OCI-LY3 (cell line): ENCODE measurements around the gene NOL6.
"Not testable (repeated sequence)": the region's sequence is repeated elsewhere in the genome, so short reads cannot be mapped to it uniquely, and the experiment has no call there.

Source experiments
- H2AFZ ChIP-seq: fragments of 200-600, 300-600 bp; shearing (Covaris generic); 2 replicates; pipeline ENCODE4 v1.6.0; 2014; ENCODE audit warnings: antibody characterized with exemption, low read depth, low read length
- H3K27ac ChIP-seq: fragments of 200-600, 300-600 bp; sonication (generic); 2 replicates; pipeline ENCODE4 v1.5.1; 2014; ENCODE audit warnings: mild to moderate bottlenecking, low read length, moderate library complexity, mixed read lengths
- H3K27me3 ChIP-seq: fragments of 200-600, 300-600 bp; sonication (generic); 2 replicates; pipeline ENCODE4 v1.6.1; 2014; ENCODE audit warnings: low read depth, low read length, mixed read lengths
- H3K36me3 ChIP-seq: fragments of 200-600, 300-600 bp; sonication (generic); replicated peaks from 2 replicates; pipeline ENCODE3; 2014; ENCODE audit warnings: low read depth, low read length, mixed read lengths
- H3K4me1 ChIP-seq: fragments of 300-600, 200-600 bp; sonication (generic); 2 replicates; pipeline ENCODE4 v1.6.1; 2014; ENCODE audit warnings: low read length, mixed read lengths
- H3K4me2 ChIP-seq: fragments of 200-600, 300-600 bp; sonication (generic); 2 replicates; pipeline ENCODE4 v1.6.1; 2014; ENCODE audit warnings: low read length, mixed read lengths
- H3K4me3 ChIP-seq: fragments of 300-600, 200-600 bp; sonication (generic); 2 replicates; pipeline ENCODE4 v1.5.1; 2014; ENCODE audit warnings: antibody characterized with exemption, mild to moderate bottlenecking, low read length, moderate library complexity
- H3K79me2 ChIP-seq: fragments of 300-600, 200-600 bp; shearing (Covaris generic); 2 replicates; pipeline ENCODE4 v1.6.1; 2014; ENCODE audit warnings: mild to moderate bottlenecking, low read length, mixed read lengths
- H3K9ac ChIP-seq: fragments of 300-600, 200-600 bp; shearing (Covaris generic); 2 replicates; pipeline ENCODE4 v1.6.0; 2014; ENCODE audit warnings: mild to moderate bottlenecking, low read length, moderate library complexity
- H3K9me3 ChIP-seq: fragments of 200-600, 300-600 bp; shearing (Covaris generic); 2 replicates; pipeline ENCODE4 v1.6.1; 2014; ENCODE audit warnings: low read length, mixed read lengths; ENCODE audit not compliant: insufficient read depth
- H4K20me1 ChIP-seq: fragments of 200-600, 300-600 bp; sonication (generic); 2 replicates; pipeline ENCODE4 v1.6.1; 2016; ENCODE audit warnings: low read length, mixed read lengths; ENCODE audit not compliant: insufficient read depth
- CTCF ChIP-seq: fragments of 200-600, 300-600 bp; sonication (generic); IDR thresholded peaks from 2 replicates; pipeline ENCODE4 v1.5.1; 2014; ENCODE audit warnings: antibody characterized with exemption, low read length, low read depth
- EZH2phosphoT487 ChIP-seq: fragments of 200-600 bp; shearing (Covaris generic); IDR thresholded peaks from 2 replicates; pipeline ENCODE4 v1.6.1; 2018; ENCODE audit warnings: antibody characterized with exemption, mixed run types, low read depth

The NOL6 gene

GRCh38 chr9:33473643-33474352, at the start of gene NOL6:
NOL6 (minus strand) TSS chr9:33473924; CDS start chr9:33473842, 82 bp downstream.
- no peak for TF ChIP-seq CTCF
- TF ChIP-seq EZH2phosphoT487, result no peak
- peak within 1 kb of the TSS; percentile 78; the same call in 1 of the 2 replicates for H2AFZ ChIP-seq
- H3K79me2 ChIP-seq, result peaks cover 30% of the 10 kb centered on the region
- peaks cover 23% of the 10 kb centered on the region for H3K36me3 ChIP-seq
- no peaks in the 10 kb centered on the region for H4K20me1 ChIP-seq
- peak within 1 kb of the TSS; percentile 94 for H3K4me3 ChIP-seq
- peaks cover 14% of the 10 kb centered on the region for H3K4me1 ChIP-seq
- peak within 1 kb of the TSS; percentile 2; the same call in 1 of the 2 replicates for H3K27ac ChIP-seq
- peak within 1 kb of the TSS; percentile 84 for H3K9ac ChIP-seq
- peak within 1 kb of the TSS; percentile 81 for H3K4me2 ChIP-seq
- H3K9me3 ChIP-seq, result no peaks in the 10 kb centered on the region
- no peaks in the 10 kb centered on the region for H3K27me3 ChIP-seq

- not testable (repeated sequence) for H2AFZ ChIP-seq, H3K36me3 ChIP-seq, H3K9ac ChIP-seq, H3K27ac ChIP-seq, H3K9me3 ChIP-seq, H4K20me1 ChIP-seq, H3K27me3 ChIP-seq, H3K4me1 ChIP-seq, H3K4me3 ChIP-seq, H3K4me2 ChIP-seq, H3K79me2 ChIP-seq
Measured at GRCh38 chr9:33521861-33522260, 48.1 kb upstream of the NOL6 start.

GRCh38 chr9:33517934-33518577, 44.3 kb upstream of the NOL6 start:
- H3K79me2 ChIP-seq, H3K9me3 ChIP-seq, H3K4me1 ChIP-seq, H3K4me2 ChIP-seq, H4K20me1 ChIP-seq, H3K9ac ChIP-seq, H3K36me3 ChIP-seq, H3K27me3 ChIP-seq, H3K4me3 ChIP-seq, H3K27ac ChIP-seq, H2AFZ ChIP-seq: not testable (repeated sequence)

- no peaks in the 10 kb centered on the region for H3K4me1 ChIP-seq
- no peaks in the 10 kb centered on the region for H3K9me3 ChIP-seq
- H3K36me3 ChIP-seq, result no peaks in the 10 kb centered on the region
- no peak overlapping the region for H3K4me3 ChIP-seq
- H3K4me2 ChIP-seq, result no peak overlapping the region
- no peaks in the 10 kb centered on the region for H3K79me2 ChIP-seq
- H2AFZ ChIP-seq, result no peak overlapping the region
- no peaks in the 10 kb centered on the region for H3K27me3 ChIP-seq
- TF ChIP-seq CTCF (peak; percentile 61), EZH2phosphoT487 (no peak)
- no peak overlapping the region for H3K27ac ChIP-seq
- H3K9ac ChIP-seq, result no peak overlapping the region
- H4K20me1 ChIP-seq, result no peaks in the 10 kb centered on the region
Measured at GRCh38 chr9:33517373-33517772, 43.6 kb upstream of the NOL6 start.

- H3K27ac ChIP-seq, H3K79me2 ChIP-seq, H3K4me3 ChIP-seq, H3K4me1 ChIP-seq, H3K9ac ChIP-seq, H3K27me3 ChIP-seq, H4K20me1 ChIP-seq, H3K36me3 ChIP-seq, H3K9me3 ChIP-seq, H2AFZ ChIP-seq, H3K4me2 ChIP-seq: not testable (repeated sequence)
Measured at GRCh38 chr9:33516397-33516796, 42.7 kb upstream of the NOL6 start.

GRCh38 chr9:33515342-33515995, 41.7 kb upstream of the NOL6 start:
- not testable (repeated sequence) for H3K9me3 ChIP-seq, H3K9ac ChIP-seq, H3K4me3 ChIP-seq, H3K4me2 ChIP-seq, H2AFZ ChIP-seq, H4K20me1 ChIP-seq, H3K27ac ChIP-seq, H3K4me1 ChIP-seq, H3K36me3 ChIP-seq, H3K79me2 ChIP-seq, H3K27me3 ChIP-seq

GRCh38 chr9:33512535-33512934, 38.8 kb upstream of the NOL6 start:
- not testable (repeated sequence) for H3K27ac ChIP-seq, H3K27me3 ChIP-seq, H3K9ac ChIP-seq, H3K36me3 ChIP-seq, H3K9me3 ChIP-seq, H3K4me3 ChIP-seq, H4K20me1 ChIP-seq, H3K4me2 ChIP-seq, H3K79me2 ChIP-seq, H3K4me1 ChIP-seq, H2AFZ ChIP-seq
